ENCODE measurements around the gene GNAQ. TPM values are rescaled to one million over a fixed set of nuclear protein-coding genes. Genes with fewer than 3 reads are reported as not detected.

Gene GNAQ
- total and polyA plus RNA-seq, 2 of the 13 experiments (the other 11 are each of a cell fraction or from before 2014, with no cell fraction given): 16.5 to 17.7 TPM

DNA sequence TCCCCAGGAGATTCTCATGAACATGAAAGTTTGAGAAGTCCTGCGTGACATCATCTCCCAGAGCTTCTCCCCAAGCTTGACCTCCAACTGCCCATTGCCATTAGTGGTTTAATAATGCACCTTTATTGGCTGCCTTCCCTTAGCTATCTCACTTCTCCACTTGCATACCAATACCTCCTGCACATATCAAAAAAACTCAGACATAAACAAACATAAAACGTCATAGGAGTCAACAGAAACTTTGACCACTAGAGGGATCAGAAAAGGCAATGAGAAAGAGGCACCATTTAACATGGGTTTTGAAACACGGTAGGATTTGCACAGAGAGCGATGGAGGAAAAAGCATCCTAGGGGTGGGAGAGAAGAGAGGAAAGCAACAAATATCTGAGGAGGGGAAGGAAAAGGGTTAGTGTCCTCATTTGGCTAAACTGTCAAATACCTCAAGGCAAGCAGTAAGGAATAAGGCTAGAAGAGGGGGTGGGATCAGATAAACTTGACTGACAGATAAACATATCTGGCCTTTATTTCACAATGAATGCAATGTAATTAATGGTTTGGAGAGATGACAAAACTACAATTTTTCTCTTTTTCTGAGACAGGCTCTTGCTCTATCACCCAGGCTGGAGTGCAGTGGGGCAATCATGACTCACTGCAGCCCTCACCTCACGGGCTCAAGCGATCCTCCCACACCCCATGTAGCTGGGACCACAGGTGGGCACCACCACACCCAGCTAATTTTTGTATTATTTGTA, 27.0 kb downstream of the GNAQ start (continued):
- TF ChIP-seq, protein P1, sequence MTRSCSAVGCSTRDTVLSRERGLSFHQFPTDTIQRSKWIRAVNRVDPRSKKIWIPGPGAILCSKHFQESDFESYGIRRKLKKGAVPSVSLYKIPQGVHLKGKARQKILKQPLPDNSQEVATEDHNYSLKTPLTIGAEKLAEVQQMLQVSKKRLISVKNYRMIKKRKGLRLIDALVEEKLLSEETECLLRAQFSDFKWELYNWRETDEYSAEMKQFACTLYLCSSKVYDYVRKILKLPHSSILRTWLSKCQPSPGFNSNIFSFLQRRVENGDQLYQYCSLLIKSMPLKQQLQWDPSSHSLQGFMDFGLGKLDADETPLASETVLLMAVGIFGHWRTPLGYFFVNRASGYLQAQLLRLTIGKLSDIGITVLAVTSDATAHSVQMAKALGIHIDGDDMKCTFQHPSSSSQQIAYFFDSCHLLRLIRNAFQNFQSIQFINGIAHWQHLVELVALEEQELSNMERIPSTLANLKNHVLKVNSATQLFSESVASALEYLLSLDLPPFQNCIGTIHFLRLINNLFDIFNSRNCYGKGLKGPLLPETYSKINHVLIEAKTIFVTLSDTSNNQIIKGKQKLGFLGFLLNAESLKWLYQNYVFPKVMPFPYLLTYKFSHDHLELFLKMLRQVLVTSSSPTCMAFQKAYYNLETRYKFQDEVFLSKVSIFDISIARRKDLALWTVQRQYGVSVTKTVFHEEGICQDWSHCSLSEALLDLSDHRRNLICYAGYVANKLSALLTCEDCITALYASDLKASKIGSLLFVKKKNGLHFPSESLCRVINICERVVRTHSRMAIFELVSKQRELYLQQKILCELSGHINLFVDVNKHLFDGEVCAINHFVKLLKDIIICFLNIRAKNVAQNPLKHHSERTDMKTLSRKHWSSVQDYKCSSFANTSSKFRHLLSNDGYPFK (CRISPR knock-in tag; IDR thresholded peaks at IDR 0.05; ENCODE audit: borderline replicate concordance): no peak
- no peak for TF ChIP-seq ARNT (IDR thresholded peaks at IDR 0.05)
- no peak for TF ChIP-seq ZNF138 (CRISPR knock-in tag; IDR thresholded peaks at IDR 0.05; ENCODE audit: low read depth)
- TF ChIP-seq GZF1 (CRISPR knock-in tag; IDR thresholded peaks at IDR 0.05): no peak
- peak; percentile 84 for TF ChIP-seq ZNF317 (CRISPR knock-in tag; IDR thresholded peaks at IDR 0.05)
- TF ChIP-seq ZNF24 (IDR thresholded peaks at IDR 0.05): no peak
- no peak for TF ChIP-seq ZNF354B (CRISPR knock-in tag; IDR thresholded peaks at IDR 0.05)
- TF ChIP-seq, protein P2, sequence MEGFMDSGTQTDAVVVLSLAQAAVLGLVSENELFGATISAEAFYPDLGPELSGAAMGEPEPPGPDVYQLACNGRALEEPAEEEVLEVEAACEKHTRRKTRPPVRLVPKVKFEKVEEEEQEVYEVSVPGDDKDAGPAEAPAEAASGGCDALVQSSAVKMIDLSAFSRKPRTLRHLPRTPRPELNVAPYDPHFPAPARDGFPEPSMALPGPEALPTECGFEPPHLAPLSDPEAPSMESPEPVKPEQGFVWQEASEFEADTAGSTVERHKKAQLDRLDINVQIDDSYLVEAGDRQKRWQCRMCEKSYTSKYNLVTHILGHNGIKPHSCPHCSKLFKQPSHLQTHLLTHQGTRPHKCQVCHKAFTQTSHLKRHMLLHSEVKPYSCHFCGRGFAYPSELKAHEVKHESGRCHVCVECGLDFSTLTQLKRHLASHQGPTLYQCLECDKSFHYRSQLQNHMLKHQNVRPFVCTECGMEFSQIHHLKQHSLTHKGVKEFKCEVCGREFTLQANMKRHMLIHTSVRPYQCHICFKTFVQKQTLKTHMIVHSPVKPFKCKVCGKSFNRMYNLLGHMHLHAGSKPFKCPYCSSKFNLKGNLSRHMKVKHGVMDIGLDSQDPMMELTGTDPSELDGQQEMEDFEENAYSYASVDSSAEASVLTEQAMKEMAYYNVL (CRISPR knock-in tag; IDR thresholded peaks at IDR 0.05; ENCODE audit: borderline replicate concordance): no peak; the same call in 1 of the 2 replicates
- TF ChIP-seq CEBPG (CRISPR knock-in tag; IDR thresholded peaks at IDR 0.05): no peak
- TF ChIP-seq HNRNPH1 (optimal IDR thresholded peaks at IDR 0.05; ENCODE audit: low read depth, low read length): no peak
- TF ChIP-seq, protein P3, sequence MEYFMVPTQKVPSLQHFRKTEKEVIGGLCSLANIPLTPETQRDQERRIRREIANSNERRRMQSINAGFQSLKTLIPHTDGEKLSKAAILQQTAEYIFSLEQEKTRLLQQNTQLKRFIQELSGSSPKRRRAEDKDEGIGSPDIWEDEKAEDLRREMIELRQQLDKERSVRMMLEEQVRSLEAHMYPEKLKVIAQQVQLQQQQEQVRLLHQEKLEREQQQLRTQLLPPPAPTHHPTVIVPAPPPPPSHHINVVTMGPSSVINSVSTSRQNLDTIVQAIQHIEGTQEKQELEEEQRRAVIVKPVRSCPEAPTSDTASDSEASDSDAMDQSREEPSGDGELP (IDR thresholded peaks at IDR 0.05; ENCODE audit: borderline replicate concordance, low read depth): no peak
- TF ChIP-seq ZNF678 (CRISPR knock-in tag; IDR thresholded peaks at IDR 0.05): no peak
- TF ChIP-seq, protein P4, sequence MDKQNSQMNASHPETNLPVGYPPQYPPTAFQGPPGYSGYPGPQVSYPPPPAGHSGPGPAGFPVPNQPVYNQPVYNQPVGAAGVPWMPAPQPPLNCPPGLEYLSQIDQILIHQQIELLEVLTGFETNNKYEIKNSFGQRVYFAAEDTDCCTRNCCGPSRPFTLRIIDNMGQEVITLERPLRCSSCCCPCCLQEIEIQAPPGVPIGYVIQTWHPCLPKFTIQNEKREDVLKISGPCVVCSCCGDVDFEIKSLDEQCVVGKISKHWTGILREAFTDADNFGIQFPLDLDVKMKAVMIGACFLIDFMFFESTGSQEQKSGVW (CRISPR knock-in tag; IDR thresholded peaks at IDR 0.05; ENCODE audit: borderline replicate concordance): no peak
- TF ChIP-seq ZNF343 (CRISPR knock-in tag; IDR thresholded peaks at IDR 0.05): no peak
- TF ChIP-seq MIER2 (CRISPR knock-in tag; IDR thresholded peaks at IDR 0.05): no peak
- TF ChIP-seq ZFP36 (IDR thresholded peaks at IDR 0.05; ENCODE audit: borderline replicate concordance, low read depth, low read length, partially characterized antibody): no peak
- no peak for TF ChIP-seq ETV6 (CRISPR knock-in tag; conservative IDR thresholded peaks at IDR 0.05)
- no peak for TF ChIP-seq SNAPC2 (CRISPR knock-in tag; IDR thresholded peaks at IDR 0.05)
- TF ChIP-seq, protein P5, sequence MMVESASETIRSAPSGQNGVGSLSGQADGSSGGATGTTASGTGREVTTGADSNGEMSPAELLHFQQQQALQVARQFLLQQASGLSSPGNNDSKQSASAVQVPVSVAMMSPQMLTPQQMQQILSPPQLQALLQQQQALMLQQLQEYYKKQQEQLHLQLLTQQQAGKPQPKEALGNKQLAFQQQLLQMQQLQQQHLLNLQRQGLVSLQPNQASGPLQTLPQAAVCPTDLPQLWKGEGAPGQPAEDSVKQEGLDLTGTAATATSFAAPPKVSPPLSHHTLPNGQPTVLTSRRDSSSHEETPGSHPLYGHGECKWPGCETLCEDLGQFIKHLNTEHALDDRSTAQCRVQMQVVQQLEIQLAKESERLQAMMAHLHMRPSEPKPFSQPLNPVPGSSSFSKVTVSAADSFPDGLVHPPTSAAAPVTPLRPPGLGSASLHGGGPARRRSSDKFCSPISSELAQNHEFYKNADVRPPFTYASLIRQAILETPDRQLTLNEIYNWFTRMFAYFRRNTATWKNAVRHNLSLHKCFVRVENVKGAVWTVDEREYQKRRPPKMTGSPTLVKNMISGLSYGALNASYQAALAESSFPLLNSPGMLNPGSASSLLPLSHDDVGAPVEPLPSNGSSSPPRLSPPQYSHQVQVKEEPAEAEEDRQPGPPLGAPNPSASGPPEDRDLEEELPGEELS (CRISPR knock-in tag; IDR thresholded peaks at IDR 0.05): 0 out of 2 replicates have a peak, but pooled peaks have one; percentile 53
- peak in 1 of 2 experiments; percentile 56; a peak in 2 of 4 replicates for TF ChIP-seq EP300 (IDR thresholded peaks at IDR 0.05; ENCODE audit: low read depth in 2 of 2, low read length in 2 of 2)
- TF ChIP-seq EP300 (CRISPR knock-in tag; IDR thresholded peaks at IDR 0.05; ENCODE audit: borderline replicate concordance): 0 out of 2 replicates have a peak, but pooled peaks have one; percentile 12

All from HepG2 (cell line).